ENCODE data around the gene SCRN3. TPM values are rescaled to one million over a fixed set of nuclear protein-coding genes. Genes with fewer than 3 reads are reported as not detected.
"Not testable (repeated sequence)": the region's sequence is repeated elsewhere in the genome, so short reads cannot be mapped to it uniquely, and the experiment has no call there.

SCRN3 gene, protein sequence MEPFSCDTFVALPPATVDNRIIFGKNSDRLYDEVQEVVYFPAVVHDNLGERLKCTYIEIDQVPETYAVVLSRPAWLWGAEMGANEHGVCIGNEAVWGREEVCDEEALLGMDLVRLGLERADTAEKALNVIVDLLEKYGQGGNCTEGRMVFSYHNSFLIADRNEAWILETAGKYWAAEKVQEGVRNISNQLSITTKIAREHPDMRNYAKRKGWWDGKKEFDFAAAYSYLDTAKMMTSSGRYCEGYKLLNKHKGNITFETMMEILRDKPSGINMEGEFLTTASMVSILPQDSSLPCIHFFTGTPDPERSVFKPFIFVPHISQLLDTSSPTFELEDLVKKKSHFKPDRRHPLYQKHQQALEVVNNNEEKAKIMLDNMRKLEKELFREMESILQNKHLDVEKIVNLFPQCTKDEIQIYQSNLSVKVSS
- 41.2 TPM for total RNA-seq
- long read RNA-seq, transcript SCRN3-201 (8 exons, 3,037 nt) = major isoform, 17 of 39 reads
- long read RNA-seq, partial matches to known transcripts = 6 of 39 reads
- long read RNA-seq, other reads (novel, unspliced or antisense) = 13 of 39 reads

DNA sequence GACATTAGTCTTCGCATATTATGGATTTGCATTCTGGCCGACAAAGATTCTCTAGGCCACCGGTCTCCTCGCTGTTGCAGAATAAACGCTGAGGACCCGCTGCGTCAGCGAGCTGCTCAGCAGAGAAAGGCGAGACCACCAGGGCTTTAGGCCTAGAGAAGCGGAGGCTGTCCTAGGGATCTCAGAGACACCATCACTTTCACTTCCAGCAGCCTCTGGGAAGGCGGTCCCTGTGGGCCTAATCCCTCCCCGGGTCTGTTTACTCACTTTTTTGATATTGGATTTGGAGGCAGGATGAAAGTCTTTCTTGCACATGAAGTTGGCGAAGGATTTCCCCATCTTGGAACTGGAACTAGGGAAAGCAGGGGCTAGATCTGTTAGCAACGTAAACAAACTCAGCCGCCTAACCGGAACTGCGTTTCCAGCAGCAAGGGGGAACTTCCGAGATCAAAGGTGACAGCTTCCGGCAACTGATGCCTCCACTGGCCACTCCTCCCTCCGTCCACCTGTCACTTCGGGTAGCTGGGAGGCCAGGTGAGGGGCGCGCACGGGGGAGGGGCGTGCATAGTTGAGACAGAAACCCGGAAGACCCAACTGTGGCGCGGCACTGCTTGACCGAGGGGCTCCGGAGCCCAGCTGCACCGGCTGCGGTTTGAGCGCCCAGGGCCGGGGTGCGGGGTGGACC lies at the start of gene SCRN3:
Gene SCRN3, plus strand, starts transcription at position 447 of the 685 bp plus-strand sequence. CDS start 2,554 bp downstream, outside the sequence.
- ATAC-seq (ENCODE audit: poor library complexity) = peak; percentile 94
- peak; percentile 82 for DNase-seq
- intact Hi-C loops (cut with DNase I) = no loop called here

DNA sequence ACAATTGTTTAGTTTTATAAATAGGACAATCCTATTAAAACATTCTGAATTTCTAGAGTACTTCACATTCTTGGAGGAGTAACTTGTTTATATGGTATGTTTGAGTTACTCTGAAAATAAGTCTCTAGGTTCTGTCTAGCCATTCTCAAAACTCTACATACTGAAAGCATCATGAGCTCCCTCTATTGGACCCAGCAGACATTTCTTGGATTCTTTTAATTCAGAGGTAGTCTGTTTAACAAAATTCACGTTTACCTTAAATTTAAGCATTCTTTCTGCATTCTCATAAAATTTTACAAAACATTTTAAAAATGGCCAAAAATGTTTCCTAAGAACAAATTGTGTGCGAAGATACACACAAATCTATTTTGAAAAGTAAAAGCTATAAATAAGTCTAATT lies 45.5 kb upstream of the SCRN3 start:
- intact Hi-C loops (cut with DNase I) = no loop called here
- DNase-seq (no peak), ATAC-seq (ENCODE audit: poor library complexity) (no peak)

DNA sequence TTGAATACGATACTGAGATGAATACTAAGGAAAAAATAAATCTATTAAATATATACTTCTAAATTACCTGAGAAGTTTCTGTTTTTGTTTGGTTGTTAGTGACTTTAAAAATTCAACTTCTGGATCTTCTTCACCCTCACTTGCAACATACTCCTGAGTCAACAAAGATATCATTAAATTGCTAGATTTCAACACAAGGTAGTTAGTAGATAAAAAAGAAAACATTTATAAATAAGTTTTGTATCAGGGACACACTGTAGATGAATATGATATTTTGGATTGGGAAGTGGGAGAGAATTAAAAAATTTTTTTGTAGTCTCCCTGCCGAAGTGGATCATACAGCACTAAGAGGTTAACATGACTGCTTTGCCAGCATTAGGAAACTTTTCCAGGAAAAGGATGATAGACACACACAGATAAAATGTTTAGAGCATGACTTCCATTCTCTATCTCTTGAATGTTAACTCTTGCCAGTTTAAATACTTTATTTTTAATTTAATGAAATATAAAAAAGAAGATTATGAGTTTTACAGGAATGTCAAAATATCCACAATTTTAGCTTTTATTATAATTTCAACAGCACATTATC lies 44.8 kb upstream of the SCRN3 start:
- intact Hi-C loops (cut with DNase I) = no loop called here
- DNase-seq (no peak), ATAC-seq (ENCODE audit: poor library complexity) (no peak)

DNA sequence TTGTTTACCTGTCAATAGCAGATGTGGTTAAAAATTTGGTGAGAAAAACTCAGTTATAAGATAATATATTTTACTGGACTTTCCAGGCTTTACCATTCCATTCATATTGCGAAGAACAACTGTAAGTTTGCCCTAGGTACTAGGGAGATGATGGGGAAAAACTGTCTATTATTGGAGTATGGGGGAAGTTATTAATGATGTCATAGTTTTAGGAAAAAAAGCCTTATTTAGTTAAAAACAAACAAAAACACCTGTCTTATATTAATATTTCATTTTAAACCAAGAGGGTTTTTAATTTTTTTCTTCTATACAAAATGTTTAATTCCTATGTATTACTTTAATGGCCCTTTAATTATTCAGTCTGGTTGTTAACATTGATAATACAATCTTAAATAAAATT lies 42.5 kb upstream of the SCRN3 start:
- intact Hi-C loops (cut with DNase I) = no loop called here
- ATAC-seq (ENCODE audit: poor library complexity) (no peak), DNase-seq (no peak)

DNA sequence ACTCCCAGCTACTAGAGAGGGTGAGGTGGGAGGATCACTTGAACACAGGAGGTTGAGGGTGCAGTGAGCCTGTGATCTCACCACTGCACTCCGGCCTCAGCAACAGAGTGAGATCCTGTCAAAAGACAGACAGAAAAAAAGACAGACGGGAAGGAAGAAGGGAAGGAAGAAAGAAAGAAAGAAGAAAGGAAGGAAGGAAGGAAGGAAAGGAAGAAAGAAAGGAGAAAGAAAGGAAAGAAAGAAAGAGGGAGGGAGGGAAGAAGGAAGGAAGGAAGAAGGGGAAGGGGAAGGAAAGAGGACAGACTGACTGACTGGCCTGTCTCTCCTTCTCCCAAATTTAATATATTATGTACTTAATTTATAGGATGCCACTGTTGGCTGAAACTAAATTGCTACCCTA lies 39.2 kb upstream of the SCRN3 start:
- intact Hi-C loops (cut with DNase I) = no loop called here
- ATAC-seq (ENCODE audit: poor library complexity) (no peak), DNase-seq (no peak)

DNA sequence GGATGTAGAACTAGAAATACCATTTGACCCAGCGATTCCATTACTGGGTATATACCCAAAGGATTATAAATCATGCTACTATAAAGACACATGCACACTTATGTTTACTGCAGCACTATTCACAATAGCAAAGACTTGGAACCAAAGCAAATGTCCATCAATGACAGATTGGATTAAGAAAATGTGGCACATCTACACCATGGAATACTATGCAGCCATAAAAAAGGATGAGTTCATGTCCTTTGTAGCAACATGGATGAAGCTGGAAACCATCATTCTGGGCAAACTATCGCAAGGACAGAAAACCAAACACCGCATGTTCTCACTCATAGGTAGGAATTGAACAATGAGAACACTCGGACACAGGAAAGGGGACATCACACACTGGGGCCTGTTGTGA lies 35.9 kb upstream of the SCRN3 start:
- DNase-seq; intact Hi-C loops (cut with DNase I); ATAC-seq (ENCODE audit: poor library complexity): not testable (repeated sequence)

DNA sequence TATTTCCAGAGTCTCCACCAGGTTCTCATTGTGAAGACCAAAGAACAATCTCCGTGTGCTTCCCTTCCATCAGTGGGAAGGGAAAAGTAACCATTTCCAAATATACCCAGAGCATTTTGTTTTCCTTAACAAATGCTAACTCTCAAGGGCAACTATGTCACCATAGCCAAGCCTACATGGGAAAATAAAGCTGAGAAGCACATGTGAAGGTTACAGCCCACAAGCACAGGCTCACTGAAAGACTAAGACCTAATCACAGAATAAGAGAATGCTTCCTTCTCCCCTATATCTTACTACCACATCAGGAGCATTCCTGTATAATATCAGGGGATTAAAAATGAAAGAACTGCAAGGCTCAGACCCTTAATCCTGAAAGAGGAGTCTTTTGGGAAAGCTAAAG lies 32.6 kb upstream of the SCRN3 start:
- DNase-seq (no peak), ATAC-seq (ENCODE audit: poor library complexity) (no peak)
- intact Hi-C loops (cut with DNase I) = no loop called here

DNA sequence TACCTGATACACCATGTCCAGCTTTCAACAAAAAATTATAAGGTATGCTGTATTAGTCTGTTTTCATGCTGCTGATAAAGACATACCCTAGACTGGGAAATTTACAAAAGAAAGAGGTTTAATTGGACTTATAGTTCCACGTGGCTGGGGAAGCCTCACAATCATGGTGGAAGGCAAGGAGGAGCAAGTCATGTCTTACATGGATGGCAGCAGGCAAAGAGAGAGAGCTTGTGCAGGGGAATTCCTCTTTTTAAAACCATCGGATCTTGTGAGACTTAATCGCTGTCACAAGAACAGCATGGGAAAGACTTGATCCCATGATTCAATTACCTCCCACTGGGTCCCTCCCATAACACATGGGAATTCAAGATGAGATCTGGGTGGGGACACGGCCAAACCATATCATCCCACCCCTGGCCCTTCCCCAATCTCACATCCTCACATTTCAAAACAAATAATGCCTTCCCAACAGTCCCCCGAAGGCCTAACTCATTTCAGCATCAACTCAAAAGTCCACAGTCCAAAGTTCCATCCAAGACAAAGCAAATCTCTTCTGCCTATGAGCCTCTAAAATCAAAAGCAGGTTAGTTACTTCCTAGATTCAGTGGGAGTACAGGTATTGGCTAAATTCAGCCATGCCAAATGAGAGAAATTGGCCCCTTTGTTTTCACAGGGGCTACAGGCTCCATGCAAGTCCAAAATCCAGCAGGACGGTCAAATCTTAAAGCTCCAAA lies 31.9 kb upstream of the SCRN3 start:
- DNase-seq; ATAC-seq (ENCODE audit: poor library complexity); intact Hi-C loops (cut with DNase I): not testable (repeated sequence)

DNA sequence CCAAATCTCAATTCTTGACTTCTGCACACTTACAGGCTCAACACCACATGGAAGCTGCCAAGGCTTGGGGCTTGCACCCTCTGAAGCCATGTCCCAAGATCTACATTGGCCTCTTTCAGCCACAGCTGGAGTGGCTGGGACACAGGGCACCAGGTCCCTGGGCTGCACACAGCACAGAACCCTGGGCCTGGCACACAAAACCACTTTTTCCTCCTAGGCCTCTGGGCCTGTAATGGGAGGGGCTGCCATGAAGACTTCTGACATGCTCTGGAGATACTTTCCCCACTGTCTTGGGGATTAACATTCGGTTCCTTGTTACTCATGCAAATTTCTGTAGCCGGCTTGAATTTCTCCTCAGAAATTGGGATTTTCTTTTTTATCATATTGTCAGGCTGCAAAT lies 30.9 kb upstream of the SCRN3 start:
- DNase-seq (no peak), ATAC-seq (ENCODE audit: poor library complexity) (no peak)
- intact Hi-C loops (cut with DNase I) = no loop called here

DNA sequence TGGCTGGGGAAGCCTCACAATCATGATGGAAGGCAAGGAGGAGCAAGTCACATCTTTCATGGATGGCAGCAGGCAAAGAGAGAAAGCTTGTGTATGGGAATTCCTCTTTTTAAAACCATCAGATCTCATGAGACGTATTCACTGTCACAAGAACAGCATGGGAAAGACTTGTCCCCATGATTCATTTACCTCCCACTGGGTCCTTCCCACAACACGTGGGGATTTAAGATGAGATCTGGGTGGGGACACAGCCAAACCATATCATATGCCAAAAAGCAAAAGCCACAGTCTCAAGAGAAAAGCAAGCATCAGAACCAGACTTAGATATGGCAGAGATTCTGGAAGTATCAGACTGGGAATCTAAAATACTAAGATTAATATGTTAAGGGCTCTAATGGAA lies 30.0 kb upstream of the SCRN3 start:
- DNase-seq (no peak), ATAC-seq (ENCODE audit: poor library complexity) (no peak)
- intact Hi-C loops (cut with DNase I) = no loop called here

DNA sequence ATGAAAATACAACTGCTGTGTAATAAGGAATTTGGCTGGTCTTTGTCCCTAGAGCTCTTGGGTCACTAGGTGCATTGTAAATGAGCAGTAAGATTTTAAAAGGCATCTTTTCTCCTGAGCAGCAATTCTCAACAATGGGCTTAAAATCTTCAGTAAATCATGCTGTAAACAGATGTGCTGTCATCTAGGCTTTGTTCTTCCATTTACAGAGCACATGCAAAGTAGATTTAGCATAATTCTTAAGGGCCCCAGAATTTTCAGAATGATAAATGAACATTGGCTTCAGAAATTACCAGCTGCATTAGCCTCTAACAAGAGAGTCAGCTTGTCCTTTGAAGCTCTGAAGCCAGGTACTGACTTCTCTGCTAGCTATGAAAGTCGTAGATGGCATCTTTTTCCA lies 26.8 kb upstream of the SCRN3 start:
- intact Hi-C loops (cut with DNase I) = no loop called here
- ATAC-seq (ENCODE audit: poor library complexity) (no peak), DNase-seq (no peak)

DNA sequence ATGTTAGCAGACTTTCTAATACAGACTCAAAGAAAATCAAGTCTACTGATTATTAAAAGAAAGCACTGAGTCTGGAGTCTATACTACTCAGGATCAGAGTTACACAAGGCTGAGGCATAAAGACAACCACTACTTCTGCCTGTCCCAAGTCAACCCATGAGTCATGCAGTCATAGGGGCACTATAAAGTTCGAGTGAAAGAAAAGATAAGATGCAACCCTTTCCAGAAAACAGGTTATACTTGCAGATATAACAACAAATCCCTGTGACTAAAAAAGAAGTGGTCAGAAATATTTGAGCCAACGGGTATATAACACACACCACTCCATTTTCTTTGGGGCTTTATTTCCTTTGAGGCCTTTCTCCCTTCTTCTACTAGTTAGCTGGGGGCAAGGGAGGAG lies 18.6 kb upstream of the SCRN3 start:
- ATAC-seq (ENCODE audit: poor library complexity) (no peak), DNase-seq (no peak)
- intact Hi-C loops (cut with DNase I) = no loop called here

DNA sequence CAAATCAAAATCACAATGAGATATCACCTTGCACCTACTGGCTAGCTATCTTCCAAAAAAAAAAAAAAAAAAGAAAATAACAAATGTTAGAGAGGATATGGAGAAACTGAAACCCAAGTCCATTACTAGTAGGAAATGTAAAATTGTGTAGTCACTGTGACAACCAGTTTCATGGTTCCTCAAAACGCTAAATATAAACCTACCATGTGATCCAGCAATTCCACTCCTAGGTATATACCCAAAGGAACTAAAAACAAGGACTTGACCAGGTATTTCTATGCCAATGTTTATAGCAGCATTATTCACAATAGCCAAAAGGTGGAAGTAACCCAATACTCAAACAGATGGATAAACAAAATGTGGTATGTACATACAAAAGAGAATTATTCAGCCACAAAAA lies 11.7 kb upstream of the SCRN3 start:
- ATAC-seq (ENCODE audit: poor library complexity) (no peak), DNase-seq (no peak)
- intact Hi-C loops (cut with DNase I) = no loop called here

DNA sequence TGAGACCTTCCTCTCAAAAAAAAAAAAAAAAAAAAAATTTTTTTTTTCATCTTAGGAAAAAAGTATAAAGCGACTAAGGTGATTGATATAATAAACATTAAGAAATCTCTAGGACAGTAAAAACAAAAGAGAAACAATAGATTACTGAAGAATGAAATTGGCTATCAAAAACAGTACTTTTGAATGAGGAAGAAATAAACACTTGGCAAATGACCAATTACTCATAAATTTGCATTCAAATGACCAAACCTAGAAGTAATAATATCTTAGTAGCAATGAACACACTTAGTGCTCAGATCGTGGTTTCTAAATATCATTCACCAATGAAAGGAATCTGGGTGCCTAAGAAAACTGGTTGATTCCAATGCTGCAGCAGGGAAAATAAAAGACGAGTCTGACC lies 10.3 kb upstream of the SCRN3 start:
- intact Hi-C loops (cut with DNase I) = no loop called here
- no peak for DNase-seq
- ATAC-seq (ENCODE audit: poor library complexity) = no peak

DNA sequence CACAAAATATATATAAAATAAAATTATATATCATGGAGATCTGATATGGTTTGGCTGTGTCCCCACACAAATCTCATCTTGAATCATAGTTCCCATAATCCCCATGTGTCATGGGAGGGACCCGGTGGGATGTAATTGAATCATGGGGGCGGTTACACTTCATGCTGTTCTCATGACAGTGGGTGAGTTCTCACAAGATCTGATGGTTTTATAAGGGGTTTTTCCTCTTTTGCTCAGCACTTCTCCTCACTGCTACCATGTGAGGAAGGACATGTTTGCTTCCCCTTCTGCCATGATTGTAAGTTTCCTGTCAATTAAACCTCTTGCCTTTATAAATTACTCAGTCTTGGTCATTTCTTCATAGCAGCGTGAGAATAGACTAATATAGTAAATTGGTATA lies 6.8 kb upstream of the SCRN3 start:
- intact Hi-C loops (cut with DNase I); ATAC-seq (ENCODE audit: poor library complexity); DNase-seq: not testable (repeated sequence)

DNA sequence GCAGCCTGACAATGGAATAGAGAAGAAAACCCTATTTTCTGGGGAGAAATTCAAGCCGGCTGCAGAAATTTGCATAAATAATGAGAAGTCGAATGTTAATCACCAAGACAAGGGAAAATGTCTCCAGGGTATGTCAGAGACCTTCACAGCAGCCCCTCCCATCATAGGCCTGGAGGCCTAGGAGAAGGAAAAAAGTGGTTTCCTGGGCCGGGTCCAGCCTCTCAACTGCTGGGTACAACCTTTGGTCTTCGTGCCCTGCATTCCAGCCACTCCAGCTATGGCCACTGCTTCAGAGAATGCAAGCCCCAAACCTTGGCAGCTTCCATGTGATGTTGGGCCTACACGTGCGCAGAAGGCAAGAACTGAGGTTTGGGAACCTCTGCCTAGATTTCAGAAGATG lies 6.0 kb upstream of the SCRN3 start:
- intact Hi-C loops (cut with DNase I) = no loop called here
- DNase-seq (no peak), ATAC-seq (ENCODE audit: poor library complexity) (peak; percentile 10)

DNA sequence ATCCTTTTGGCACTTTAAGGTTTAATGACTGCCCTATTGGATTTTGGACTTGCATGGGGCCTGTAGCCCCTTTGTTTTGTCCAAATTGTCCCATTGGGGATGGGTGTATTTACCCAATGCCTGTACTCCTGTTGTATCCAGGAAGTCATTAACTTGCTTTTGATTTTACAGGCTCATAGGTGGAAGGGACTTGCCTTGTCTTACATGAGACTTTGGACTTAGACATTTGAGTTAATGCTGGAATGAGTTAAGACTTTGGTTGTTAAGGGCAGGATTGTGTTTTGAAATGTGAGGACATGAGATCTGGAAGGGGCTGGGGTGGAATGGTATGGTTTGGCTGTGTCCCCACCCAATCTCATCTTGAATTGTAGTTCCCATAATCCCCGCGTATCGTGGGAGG lies 5.2 kb upstream of the SCRN3 start:
- ATAC-seq (ENCODE audit: poor library complexity); intact Hi-C loops (cut with DNase I); DNase-seq: not testable (repeated sequence)

DNA sequence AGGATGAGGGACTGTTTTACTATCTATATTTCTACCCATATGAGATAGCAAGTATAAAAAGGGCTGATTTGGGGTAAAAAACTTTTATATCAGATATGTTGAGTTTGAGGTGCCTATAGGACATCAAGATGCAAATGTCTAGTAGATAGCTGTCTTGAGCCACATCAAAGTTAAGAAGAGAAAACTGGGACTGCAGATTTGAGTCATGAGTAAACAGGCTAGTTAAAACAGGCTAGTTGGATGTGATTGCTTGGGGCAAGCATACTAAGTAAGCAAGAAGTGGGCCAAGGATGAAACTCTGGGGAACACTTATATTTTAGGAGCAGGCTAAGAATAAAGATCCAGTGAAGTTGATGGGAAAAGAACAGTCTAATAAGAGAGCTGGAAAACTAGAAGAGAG lies 2.8 kb upstream of the SCRN3 start:
- DNase-seq = no peak
- ATAC-seq (ENCODE audit: poor library complexity) = no peak
- intact Hi-C loops (cut with DNase I) = no loop called here
